Measurements from ENCODE around the gene MYO9B.

The MYO9B gene

GRCh38 chr19:17211547-17212446 lies 136.2 kb downstream of the MYO9B start:
- Histone ChIP-seq H3K9ac (ENCODE audit: low read depth, low read length, poor library complexity, severe bottlenecking) (no peak overlapping the region), H3K4me3 (ENCODE audit: low read length, poor library complexity, severe bottlenecking) (no peak overlapping the region), H3K27me3 (ENCODE audit: insufficient read depth, low read length, poor library complexity, severe bottlenecking) (no peaks in the 10 kb centered on the region), H3K9me2 (replicated peaks; ENCODE audit: low read depth, low read length) (no peaks in the 10 kb centered on the region), H3K36me3 (ENCODE audit: insufficient read depth, low read length) (peaks cover 26% of the 10 kb centered on the region; the same call in 1 of the 2 replicates), H3F3A (ENCODE audit: low read depth) (no peaks in the 10 kb centered on the region), H3K4me2 (ENCODE audit: low read depth, low read length, poor library complexity, severe bottlenecking) (no peak overlapping the region), H3K9me3 (ENCODE audit: insufficient read depth, low read depth, low read length) (no peaks in the 10 kb centered on the region), H3K4me1 (ENCODE audit: insufficient read depth, low read length, poor library complexity, severe bottlenecking) (peaks cover 16% of the 10 kb centered on the region), H3K79me2 (ENCODE audit: insufficient read depth, low read length) (peaks cover 9% of the 10 kb centered on the region; the same call in 1 of the 2 replicates), H4K20me1 (ENCODE audit: insufficient read depth, low read length, poor library complexity, severe bottlenecking) (no peaks in the 10 kb centered on the region), H2AFZ (ENCODE audit: low read length) (no peak overlapping the region)
- TF ChIP-seq EZH2phosphoT487 (IDR thresholded peaks at IDR 0.05; ENCODE audit: borderline replicate concordance) (no peak), CTCF (conservative IDR thresholded peaks at IDR 0.05; ENCODE audit: low read length) (no peak)

- TF ChIP-seq EZH2phosphoT487 (IDR thresholded peaks at IDR 0.05; ENCODE audit: borderline replicate concordance) = no peak
- TF ChIP-seq CTCF (conservative IDR thresholded peaks at IDR 0.05; ENCODE audit: low read length) = no peak
Observed at GRCh38 chr19:17213334-17213733, 137.8 kb downstream of the MYO9B start.

GRCh38 chr19:17214508-17215126 lies 139.0 kb downstream of the MYO9B start:
- no peak overlapping the region for H2AFZ ChIP-seq (ENCODE audit: low read length)
- H3K4me1 ChIP-seq (ENCODE audit: insufficient read depth, low read length, poor library complexity, severe bottlenecking) = peaks cover 16% of the 10 kb centered on the region

More at GRCh38 chr19:17213334-17213733, 137.8 kb downstream of the MYO9B start:
- Histone ChIP-seq H4K20me1 (ENCODE audit: insufficient read depth, low read length, poor library complexity, severe bottlenecking) (no peaks in the 10 kb centered on the region), H2AFZ (ENCODE audit: low read length) (no peak overlapping the region), H3K27me3 (ENCODE audit: insufficient read depth, low read length, poor library complexity, severe bottlenecking) (no peaks in the 10 kb centered on the region), H3K79me2 (ENCODE audit: insufficient read depth, low read length) (peaks cover 9% of the 10 kb centered on the region; the same call in 1 of the 2 replicates), H3K36me3 (ENCODE audit: insufficient read depth, low read length) (peaks cover 25% of the 10 kb centered on the region; the same call in 1 of the 2 replicates), H3K4me3 (ENCODE audit: low read length, poor library complexity, severe bottlenecking) (no peak overlapping the region), H3K4me1 (ENCODE audit: insufficient read depth, low read length, poor library complexity, severe bottlenecking) (peaks cover 16% of the 10 kb centered on the region), H3K9ac (ENCODE audit: low read depth, low read length, poor library complexity, severe bottlenecking) (no peak overlapping the region), H3F3A (ENCODE audit: low read depth) (no peaks in the 10 kb centered on the region), H3K9me3 (ENCODE audit: insufficient read depth, low read depth, low read length) (no peaks in the 10 kb centered on the region), H3K4me2 (ENCODE audit: low read depth, low read length, poor library complexity, severe bottlenecking) (no peak overlapping the region), H3K9me2 (replicated peaks; ENCODE audit: low read depth, low read length) (no peaks in the 10 kb centered on the region)

More at GRCh38 chr19:17214508-17215126, 139.0 kb downstream of the MYO9B start:
- peaks cover 9% of the 10 kb centered on the region; the same call in 1 of the 2 replicates for H3K79me2 ChIP-seq (ENCODE audit: insufficient read depth, low read length)
- no peaks in the 10 kb centered on the region for H3F3A ChIP-seq (ENCODE audit: low read depth)
- H3K36me3 ChIP-seq (ENCODE audit: insufficient read depth, low read length) = peaks cover 25% of the 10 kb centered on the region; the same call in 1 of the 2 replicates
- H4K20me1 ChIP-seq (ENCODE audit: insufficient read depth, low read length, poor library complexity, severe bottlenecking) = no peaks in the 10 kb centered on the region
- no peaks in the 10 kb centered on the region for H3K9me2 ChIP-seq (replicated peaks; ENCODE audit: low read depth, low read length)
- peak overlapping the region; percentile 81 for H3K4me3 ChIP-seq (ENCODE audit: low read length, poor library complexity, severe bottlenecking)
- no peaks in the 10 kb centered on the region for H3K9me3 ChIP-seq (ENCODE audit: insufficient read depth, low read depth, low read length)
- H3K4me2 ChIP-seq (ENCODE audit: low read depth, low read length, poor library complexity, severe bottlenecking) = peak overlapping the region; percentile 97
- TF ChIP-seq CTCF (conservative IDR thresholded peaks at IDR 0.05; ENCODE audit: low read length) (no peak), EZH2phosphoT487 (IDR thresholded peaks at IDR 0.05; ENCODE audit: borderline replicate concordance) (no peak)
- no peaks in the 10 kb centered on the region for H3K27me3 ChIP-seq (ENCODE audit: insufficient read depth, low read length, poor library complexity, severe bottlenecking)
- peak overlapping the region; percentile 88 for H3K9ac ChIP-seq (ENCODE audit: low read depth, low read length, poor library complexity, severe bottlenecking)
